MM.1S (cell line): ENCODE measurements around the gene PRSS23.

Experiments used
- DNase-seq: peaks from one replicate; pipeline ENCODE4 v3.0.0-alpha.2; 2015
- H2AFZ ChIP-seq: fragments of 300-600 bp; sonication (generic); 2 replicates; pipeline ENCODE4 v1.6.0; 2016; ENCODE audit warnings: antibody characterized with exemption, low read length
- H3F3A ChIP-seq: fragments of 300-600 bp; sonication (generic); 2 replicates; pipeline ENCODE4 v1.6.1; 2016; ENCODE audit warnings: mild to moderate bottlenecking, antibody characterized with exemption, low read length, moderate library complexity, mixed read lengths; ENCODE audit not compliant: insufficient read depth
- H3K27ac ChIP-seq: fragments of 300-600 bp; sonication (generic); 2 replicates; pipeline ENCODE4 v1.5.1; 2016; ENCODE audit warnings: mild to moderate bottlenecking, low read length
- H3K27me3 ChIP-seq: fragments of 300-600 bp; sonication (generic); replicated peaks from 2 replicates; pipeline ENCODE4 v1.6.0; 2016; ENCODE audit warnings: low read length; ENCODE audit not compliant: insufficient read depth
- H3K36me3 ChIP-seq: fragments of 300-600 bp; sonication (generic); replicated peaks from 2 replicates; pipeline ENCODE4 v1.6.1; 2016; ENCODE audit warnings: mild to moderate bottlenecking, low read length, mixed read lengths; ENCODE audit not compliant: insufficient read depth
- H3K4me1 ChIP-seq: fragments of 300-600 bp; sonication (generic); 2 replicates; pipeline ENCODE4 v1.6.1; 2016; ENCODE audit warnings: low read length, mixed read lengths
- H3K4me2 ChIP-seq: fragments of 300-600 bp; sonication (generic); 2 replicates; pipeline ENCODE4 v1.6.0; 2016; ENCODE audit warnings: low read depth, low read length
- H3K4me3 ChIP-seq: fragments of 300-600 bp; sonication (generic); 2 replicates; pipeline ENCODE4 v1.5.1; 2016; ENCODE audit warnings: low read length, mixed read lengths
- H3K79me2 ChIP-seq: fragments of 300-600 bp; sonication (generic); 2 replicates; pipeline ENCODE4 v1.6.1; 2016; ENCODE audit warnings: mixed run types, low read length, mixed read lengths
- H3K9ac ChIP-seq: fragments of 300-600 bp; sonication (generic); 2 replicates; pipeline ENCODE4 v1.6.1; 2016; ENCODE audit warnings: low read length, mixed read lengths
- H3K9me2 ChIP-seq: fragments of 300-600 bp; sonication (generic); replicated peaks from 2 replicates; pipeline ENCODE4 v1.6.1; 2016; ENCODE audit warnings: mild to moderate bottlenecking, low read length, mixed read lengths; ENCODE audit not compliant: insufficient read depth
- H3K9me3 ChIP-seq: fragments of 300-600 bp; sonication (generic); replicated peaks from 2 replicates; pipeline ENCODE4 v1.6.1; 2016; ENCODE audit warnings: mild to moderate bottlenecking, low read length, mixed read lengths; ENCODE audit not compliant: insufficient read depth
- H4K20me1 ChIP-seq: fragments of 300-600 bp; sonication (generic); 2 replicates; pipeline ENCODE4 v1.6.1; 2016; ENCODE audit warnings: mild to moderate bottlenecking, low read length, moderate library complexity, mixed read lengths; ENCODE audit not compliant: insufficient read depth
- EZH2 ChIP-seq: fragments of 300-600 bp; sonication (generic); optimal IDR thresholded peaks from 2 replicates; pipeline ENCODE3; 2017; ENCODE audit warnings: low read depth, mild to moderate bottlenecking, antibody characterized with exemption, low read length, mixed read lengths
- EZH2phosphoT487 ChIP-seq: fragments of 300-600 bp; sonication (generic); IDR thresholded peaks from 2 replicates; pipeline ENCODE4 v1.6.1; 2018; ENCODE audit warnings: antibody characterized with exemption, low read length
- TF ChIP-seq, protein P1 (sequence below): fragments of 300-600 bp; sonication (generic); IDR thresholded peaks from 2 replicates; pipeline ENCODE4 v1.5.1; 2016; ENCODE audit warnings: antibody characterized with exemption, low read length, mixed read lengths

The PRSS23 gene

DNA sequence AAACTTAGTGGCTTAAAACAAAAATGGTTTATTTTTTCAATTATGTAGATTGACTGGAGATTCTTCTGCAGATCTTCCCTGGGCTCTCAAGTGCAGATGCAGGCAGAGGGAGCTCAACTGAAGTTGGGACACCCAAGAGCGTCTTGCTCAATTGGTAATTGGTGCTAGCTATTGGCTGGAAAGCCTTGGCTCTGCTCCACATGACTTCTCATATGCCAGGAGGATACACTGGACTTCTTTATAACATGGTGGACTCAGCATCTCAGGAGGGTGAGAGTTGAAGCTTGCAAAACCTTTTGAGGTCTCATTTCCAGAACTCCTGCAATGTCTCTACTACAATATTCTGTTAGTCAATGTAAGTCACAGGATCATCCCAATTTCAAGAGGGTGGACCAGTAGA, 42.2 kb upstream of the PRSS23 start:
- Histone ChIP-seq H4K20me1 (no peaks in the 10 kb centered on the region), H3F3A (no peaks in the 10 kb centered on the region), H3K9ac (no peak overlapping the region), H3K9me2 (no peaks in the 10 kb centered on the region), H3K9me3 (no peaks in the 10 kb centered on the region), H3K4me1 (no peaks in the 10 kb centered on the region), H3K4me3 (no peak overlapping the region), H3K36me3 (no peaks in the 10 kb centered on the region), H2AFZ (no peak overlapping the region), H3K27me3 (no peaks in the 10 kb centered on the region), H3K27ac (no peak overlapping the region), H3K79me2 (no peaks in the 10 kb centered on the region), H3K4me2 (no peak overlapping the region)
- DNase-seq = no peak
- TF ChIP-seq, protein P1, sequence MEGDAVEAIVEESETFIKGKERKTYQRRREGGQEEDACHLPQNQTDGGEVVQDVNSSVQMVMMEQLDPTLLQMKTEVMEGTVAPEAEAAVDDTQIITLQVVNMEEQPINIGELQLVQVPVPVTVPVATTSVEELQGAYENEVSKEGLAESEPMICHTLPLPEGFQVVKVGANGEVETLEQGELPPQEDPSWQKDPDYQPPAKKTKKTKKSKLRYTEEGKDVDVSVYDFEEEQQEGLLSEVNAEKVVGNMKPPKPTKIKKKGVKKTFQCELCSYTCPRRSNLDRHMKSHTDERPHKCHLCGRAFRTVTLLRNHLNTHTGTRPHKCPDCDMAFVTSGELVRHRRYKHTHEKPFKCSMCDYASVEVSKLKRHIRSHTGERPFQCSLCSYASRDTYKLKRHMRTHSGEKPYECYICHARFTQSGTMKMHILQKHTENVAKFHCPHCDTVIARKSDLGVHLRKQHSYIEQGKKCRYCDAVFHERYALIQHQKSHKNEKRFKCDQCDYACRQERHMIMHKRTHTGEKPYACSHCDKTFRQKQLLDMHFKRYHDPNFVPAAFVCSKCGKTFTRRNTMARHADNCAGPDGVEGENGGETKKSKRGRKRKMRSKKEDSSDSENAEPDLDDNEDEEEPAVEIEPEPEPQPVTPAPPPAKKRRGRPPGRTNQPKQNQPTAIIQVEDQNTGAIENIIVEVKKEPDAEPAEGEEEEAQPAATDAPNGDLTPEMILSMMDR = no peak
- no peak for TF ChIP-seq EZH2
- TF ChIP-seq EZH2phosphoT487 = no peak

GRCh38 chr11:86760577-86760976, 39.8 kb upstream of the PRSS23 start:
- H3F3A ChIP-seq = no peaks in the 10 kb centered on the region
- H3K9me3 ChIP-seq = no peaks in the 10 kb centered on the region
- H3K9me2 ChIP-seq = no peaks in the 10 kb centered on the region
- no peak overlapping the region for H3K4me3 ChIP-seq
- no peaks in the 10 kb centered on the region for H4K20me1 ChIP-seq
- no peak overlapping the region for H3K27ac ChIP-seq
- H3K27me3 ChIP-seq = no peaks in the 10 kb centered on the region
- no peaks in the 10 kb centered on the region for H3K79me2 ChIP-seq
- TF ChIP-seq EZH2 (no peak), EZH2phosphoT487 (no peak)
- TF ChIP-seq, protein P1 = no peak
- H3K4me2 ChIP-seq = no peak overlapping the region
- DNase-seq = no peak
- no peaks in the 10 kb centered on the region for H3K4me1 ChIP-seq
- no peaks in the 10 kb centered on the region for H3K36me3 ChIP-seq
- no peak overlapping the region for H3K9ac ChIP-seq
- H2AFZ ChIP-seq = no peak overlapping the region

GRCh38 chr11:86761978-86762377, 38.4 kb upstream of the PRSS23 start:
- Histone ChIP-seq H3K79me2 (no peaks in the 10 kb centered on the region), H3F3A (no peaks in the 10 kb centered on the region), H3K27me3 (no peaks in the 10 kb centered on the region), H3K36me3 (no peaks in the 10 kb centered on the region), H2AFZ (no peak overlapping the region), H3K4me3 (no peak overlapping the region), H3K9me3 (no peaks in the 10 kb centered on the region), H3K4me2 (no peak overlapping the region), H4K20me1 (no peaks in the 10 kb centered on the region), H3K9ac (no peak overlapping the region), H3K9me2 (no peaks in the 10 kb centered on the region), H3K4me1 (no peaks in the 10 kb centered on the region), H3K27ac (no peak overlapping the region)
- DNase-seq = no peak
- TF ChIP-seq EZH2 = no peak

DNA sequence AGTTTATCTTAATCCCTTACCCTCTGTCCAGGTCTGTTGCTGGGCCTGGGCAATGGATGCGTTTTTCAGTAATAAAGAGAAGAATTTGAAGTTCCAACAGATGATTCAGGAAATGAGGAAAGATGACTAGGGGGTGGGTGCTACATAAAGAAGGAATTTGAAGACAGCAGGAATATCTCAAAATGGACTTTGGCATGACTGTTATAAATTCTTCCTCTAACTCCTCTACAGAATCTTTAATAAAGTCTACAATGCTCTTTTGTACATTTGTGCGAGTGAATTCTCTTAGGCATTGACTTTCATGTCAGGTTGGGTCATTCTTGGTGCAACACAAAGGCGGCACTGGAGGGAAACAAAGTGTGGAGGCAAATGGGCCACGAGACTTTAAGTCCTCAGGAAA, 35.1 kb upstream of the PRSS23 start:
- TF ChIP-seq, protein P1 = no peak
- TF ChIP-seq EZH2 = no peak
- TF ChIP-seq EZH2phosphoT487 = no peak
- no peak overlapping the region for H3K27ac ChIP-seq
- no peak overlapping the region for H3K4me2 ChIP-seq
- no peaks in the 10 kb centered on the region for H3F3A ChIP-seq
- no peaks in the 10 kb centered on the region for H3K4me1 ChIP-seq
- no peak for DNase-seq
- no peak overlapping the region for H3K4me3 ChIP-seq
- no peak overlapping the region for H3K9ac ChIP-seq
- H2AFZ ChIP-seq = no peak overlapping the region
- H4K20me1 ChIP-seq = no peaks in the 10 kb centered on the region
- H3K36me3 ChIP-seq = no peaks in the 10 kb centered on the region
- no peaks in the 10 kb centered on the region for H3K9me3 ChIP-seq
- H3K79me2 ChIP-seq = no peaks in the 10 kb centered on the region
- no peaks in the 10 kb centered on the region for H3K27me3 ChIP-seq
- H3K9me2 ChIP-seq = no peaks in the 10 kb centered on the region
